B cell (primary cell): Measurements from ENCODE around the gene NANOGP8. TPM values are rescaled to one million over a fixed set of nuclear protein-coding genes. Genes with fewer than 3 reads are reported as not detected.

ENCODE experiments used
- ATAC-seq: fragments of 200-7000 bp; cut with Tn5 transposase; one replicate; pipeline ENCODE4 v1.10.0; 2021; ENCODE audit warnings: low read depth, mild to moderate bottlenecking, moderate number of reproducible peaks, moderate library complexity
- CTCF ChIA-PET: fragments of 350-600 bp; sonication (Branson Sonifier 250); formaldehyde crosslinking; loops from one replicate; lab custom pipeline; 2021; ENCODE audit warnings: antibody characterized with exemption, inconsistent platforms; lab: Charles Lee
- POLR2A ChIA-PET: fragments of 350-600 bp; sonication (Branson Sonifier 250); formaldehyde crosslinking; loops from one replicate; lab custom pipeline; 2021; ENCODE audit warnings: antibody characterized with exemption; lab: Charles Lee
- DNase-seq: peaks from one replicate; pipeline ENCODE4 v3.0.0; 2013
- H2AFZ ChIP-seq: 2 replicates; pipeline ENCODE4 v1.6.1; 2012; ENCODE audit warnings: mild to moderate bottlenecking, low read depth, low read length; ENCODE audit not compliant: insufficient read depth, poor library complexity, severe bottlenecking
- H3K27ac ChIP-seq, 2 donors: 1 replicate in 1 of 2; 2 replicates in 1 of 2; pipeline ENCODE4 v1.5.1; 2012 to 2013; ENCODE audit warnings: low read length in 2 of 2, mild to moderate bottlenecking in 2 of 2, moderate library complexity in 1 of 2
- H3K27me3 ChIP-seq, 4 experiments: fragments of 200-600 bp in 1 of 4; sonication (generic) in 1 of 4; replicated peaks in 1 of 4; 1 replicate in 2 of 4; 2 replicates in 2 of 4; pipeline versions ENCODE4 v1.6.1 to v1.7.0; 2013 to 2016; ENCODE audit warnings: low read length in 3 of 4, mild to moderate bottlenecking in 2 of 4, mixed read lengths in 1 of 4, moderate library complexity in 1 of 4; ENCODE audit not compliant: insufficient read depth in 4 of 4, control insufficient read depth in 3 of 4; ENCODE audit errors: control extremely low read depth in 1 of 4
- H3K36me3 ChIP-seq, 2 experiments: replicated peaks in 1 of 2; 1 replicate in 1 of 2; 2 replicates in 1 of 2; pipeline versions ENCODE4 v1.6.1 to v1.7.1; 2013; ENCODE audit warnings: low read length in 1 of 2; ENCODE audit not compliant: insufficient read depth in 2 of 2, control insufficient read depth in 1 of 2; ENCODE audit errors: control extremely low read depth in 1 of 2, extremely low read depth in 1 of 2
- H3K4me1 ChIP-seq, 2 donors: fragments of 200-600 bp in 1 of 2; sonication (generic) in 1 of 2; 1 replicate in 1 of 2; 2 replicates in 1 of 2; pipeline versions ENCODE4 v1.5.1 to v1.6.1; 2013 to 2017; ENCODE audit warnings: low read length in 2 of 2; ENCODE audit not compliant: control insufficient read depth in 2 of 2, insufficient read depth in 2 of 2
- H3K4me2 ChIP-seq: replicated peaks from 2 replicates; pipeline ENCODE3; 2012; ENCODE audit warnings: mild to moderate bottlenecking, low read depth, low read length; ENCODE audit not compliant: poor library complexity, severe bottlenecking
- H3K4me3 ChIP-seq, 5 experiments: fragments of 200-600 bp in 1 of 5; sonication (generic) in 1 of 5; 1 replicate in 3 of 5; 2 replicates in 2 of 5; pipeline versions ENCODE4 v1.5.1 to v1.7.0; 2011 to 2016; ENCODE audit warnings: low read length in 4 of 5, mild to moderate bottlenecking in 4 of 5, low read depth in 2 of 5, control low read depth in 1 of 5, moderate library complexity in 1 of 5; ENCODE audit not compliant: insufficient read depth in 1 of 5; ENCODE audit errors: control extremely low read depth in 1 of 5, extremely low read depth in 1 of 5
- H3K79me2 ChIP-seq: fragments of 200-600 bp; sonication (generic); one replicate; pipeline ENCODE4 v1.6.0; 2016; ENCODE audit warnings: low read length; ENCODE audit not compliant: control insufficient read depth, insufficient read depth
- H3K9ac ChIP-seq: fragments of 200-600 bp; sonication (generic); 2 replicates; pipeline ENCODE4 v1.6.1; 2017; ENCODE audit warnings: mild to moderate bottlenecking, low read length, moderate library complexity
- H3K9me3 ChIP-seq, 3 donors: one replicate each; pipeline versions ENCODE4 v1.6.1 to v1.7.1; 2013; ENCODE audit warnings: low read length in 2 of 3; ENCODE audit not compliant: control insufficient read depth in 2 of 3, insufficient read depth in 1 of 3; ENCODE audit errors: control extremely low read depth in 1 of 3
- H4K20me1 ChIP-seq: 2 replicates; pipeline ENCODE4 v1.6.0; 2012; ENCODE audit warnings: mild to moderate bottlenecking, low read length; ENCODE audit not compliant: insufficient read depth, control insufficient read depth, poor library complexity, severe bottlenecking
- H3K27ac Mint-ChIP-seq: one replicate; pipeline ENCODE4 v1.8.0; 2021; ENCODE audit warnings: mixed read lengths
- H3K27me3 Mint-ChIP-seq: one replicate; pipeline ENCODE4 v1.8.0; 2021; ENCODE audit warnings: mixed read lengths
- H3K4me1 Mint-ChIP-seq: one replicate; pipeline ENCODE4 v1.8.0; 2021; ENCODE audit warnings: mixed read lengths
- H3K4me3 Mint-ChIP-seq: one replicate; pipeline ENCODE4 v1.8.0; 2021; ENCODE audit warnings: mixed read lengths
- H3K9me3 Mint-ChIP-seq: one replicate; pipeline ENCODE4 v1.8.0; 2022; ENCODE audit warnings: mixed read lengths; ENCODE audit not compliant: insufficient read depth
- CTCF ChIP-seq: fragments of 200-600 bp; IDR thresholded peaks from one replicate; pipeline ENCODE4 v1.8.0; 2022; ENCODE audit warnings: antibody characterized with exemption, mild to moderate bottlenecking
- EZH2 ChIP-seq: IDR thresholded peaks from 2 replicates; pipeline ENCODE4 v1.6.1; 2012; ENCODE audit warnings: borderline replicate concordance, low read depth, mild to moderate bottlenecking, moderate library complexity, low read length; ENCODE audit not compliant: insufficient read depth, poor library complexity, severe bottlenecking
- WGBS: methylation state at CpG from one replicate; pipeline ENCODE4 v1.1.5; 2013; ENCODE audit warnings: missing lambda C conversion rate; ENCODE audit not compliant: insufficient coverage; 5-methylcytosine and 5-hydroxymethylcytosine counted together
- intact Hi-C: fragments of 100-400 bp; cut with micrococcal nuclease; formaldehyde crosslinking; loops from one replicate; pipeline ENCODE4 v1.10.0; 2022
- polyA plus RNA-seq: library from polyadenylated mRNA; depleted of rRNA; stranded (reverse); fragments of >200 nt; gene quantifications from 2 replicates; pipeline ENCODE4 v1.2.3, GENCODE V29; 2012
- total RNA-seq, 2 donors: library from RNA; stranded (reverse); fragments of 120-200 nt in 1 of 2; gene quantifications; 1 replicate in 1 of 2; 2 replicates in 1 of 2; pipeline versions ENCODE4 v1.2.3 to v1.2.4, GENCODE V29; 2013 to 2022

Gene NANOGP8
- total and polyA plus RNA-seq, 2 donors (not counting 1 experiment from before 2014, with no cell fraction given): 0.18 TPM; not detected in 1

GRCh38 chr15:35055416-35056105 lies 29.5 kb downstream of the NANOGP8 start:
- Histone ChIP-seq H3K4me2 (no peak overlapping the region), H3K9ac (no peak overlapping the region), H4K20me1 (no peaks in the 10 kb centered on the region), H3K27ac (no peak overlapping the region), H3K36me3 (no peaks in the 10 kb centered on the region), H3K27me3 (peaks cover 0 to 3% (median 0%) of the 10 kb centered on the region in 4 experiments), H3K4me1 (no peaks in the 10 kb centered on the region), H3K79me2 (no peaks in the 10 kb centered on the region), H3K9me3 (no peaks in the 10 kb centered on the region), H2AFZ (no peak overlapping the region), H3K4me3 (no peak overlapping the region)
- intact Hi-C loops: no loop called here
- Mint-ChIP-seq H3K9me3 (no peaks in the 10 kb centered on the region), H3K27ac (no peak overlapping the region), H3K27me3 (peaks cover 2% of the 10 kb centered on the region), H3K4me1 (peaks cover 2% of the 10 kb centered on the region), H3K4me3 (no peak overlapping the region)
- ChIA-PET CTCF (no interaction called here), POLR2A (no interaction called here)
- TF ChIP-seq CTCF (no peak), EZH2 (no peak)
- DNase-seq: no peak
- ATAC-seq: no peak
- 78% methylated on average over 2 of the region's 5 CpGs for WGBS

DNA sequence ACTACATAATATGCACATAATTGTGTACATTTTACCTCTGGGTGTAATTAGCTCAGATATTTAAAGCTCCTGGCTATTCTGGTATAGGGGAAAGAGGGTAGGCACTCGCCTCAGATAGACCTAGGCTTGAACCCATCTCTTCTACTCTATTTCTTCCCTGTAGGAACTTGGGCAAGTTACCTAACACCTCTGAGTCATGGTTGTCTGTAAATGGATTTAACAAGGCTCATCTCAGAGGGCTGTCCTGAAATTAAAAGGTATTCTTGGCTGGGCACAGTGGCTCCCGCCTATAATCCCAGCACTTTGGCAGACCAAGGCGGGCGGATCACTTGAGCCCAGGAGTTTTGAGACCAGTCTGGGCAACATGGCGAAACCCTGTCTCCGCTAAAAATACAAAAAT lies 30.7 kb downstream of the NANOGP8 start:
- Histone ChIP-seq H3K79me2 (no peaks in the 10 kb centered on the region), H3K4me1 (no peaks in the 10 kb centered on the region), H3K9me3 (no peaks in the 10 kb centered on the region), H3K27me3 (peaks cover 0 to 3% (median 0%) of the 10 kb centered on the region in 4 experiments), H4K20me1 (no peaks in the 10 kb centered on the region), H3K9ac (no peak overlapping the region), H3K4me2 (no peak overlapping the region), H3K36me3 (no peaks in the 10 kb centered on the region), H2AFZ (no peak overlapping the region), H3K4me3 (no peak overlapping the region), H3K27ac (no peak overlapping the region)
- no peaks in the 10 kb centered on the region for H3K9me3 Mint-ChIP-seq
- peaks cover 2% of the 10 kb centered on the region for H3K27me3 Mint-ChIP-seq
- ATAC-seq: no peak
- TF ChIP-seq EZH2 (no peak), CTCF (no peak)
- H3K4me3 Mint-ChIP-seq: no peak overlapping the region
- peaks cover 2% of the 10 kb centered on the region for H3K4me1 Mint-ChIP-seq
- ChIA-PET CTCF (no interaction called here), POLR2A (no interaction called here)
- WGBS: 98% methylated on average over 5 of the region's 6 CpGs
- intact Hi-C loops: no loop called here
- DNase-seq: no peak
- no peak overlapping the region for H3K27ac Mint-ChIP-seq
